Body of pancreas (tissue), 4 donors: ENCODE results near the gene TMEM119. TPM values are rescaled to one million over a fixed set of nuclear protein-coding genes. Genes with fewer than 3 reads are reported as not detected.

Source experiments
- ATAC-seq: fragments of 150-250 bp; one replicate; pipeline ENCODE4 v1.9.1; 2016
- DNase-seq, 4 donors: peaks; one replicate each; pipeline ENCODE4 v3.0.0-alpha.2; 2019
- H3K27ac ChIP-seq, 4 donors: fragments of 200-600 bp; sonication (generic); 1 replicate in 3 of 4; 2 replicates in 1 of 4; pipeline versions ENCODE4 v1.5.1 to v1.6.1; 2016 to 2019; ENCODE audit warnings: mild to moderate bottlenecking in 1 of 4, mixed read lengths in 1 of 4, moderate library complexity in 1 of 4
- H3K27me3 ChIP-seq, 2 donors: fragments of 200-600 bp; sonication (generic); one replicate each; pipeline ENCODE4 v1.6.0; 2016; ENCODE audit warnings: mild to moderate bottlenecking in 1 of 2
- H3K36me3 ChIP-seq, 2 donors: fragments of 200-600 bp; sonication (generic); replicated peaks in 1 of 2; 2 replicates each; pipeline ENCODE4 v1.5.1; 2016; ENCODE audit warnings: low read depth in 2 of 2; ENCODE audit not compliant: insufficient read depth in 1 of 2
- H3K4me1 ChIP-seq: fragments of 200-600 bp; sonication (generic); one replicate; pipeline ENCODE4 v1.6.0; 2016
- H3K4me3 ChIP-seq, 2 donors: fragments of 200-600 bp; sonication (generic); 1 replicate in 1 of 2; 2 replicates in 1 of 2; pipeline ENCODE4 v1.5.1; 2016 to 2019
- H3K9me3 ChIP-seq, 3 donors: fragments of 200-600 bp; sonication (generic); 1 replicate in 2 of 3; 2 replicates in 1 of 3; pipeline ENCODE4 v1.5.1; 2016
- POLR2A ChIP-seq, 3 donors: fragments of 450-650 bp; IDR thresholded peaks; one replicate each; pipeline ENCODE4 v1.6.1; 2016; ENCODE audit warnings: antibody characterized with exemption in 3 of 3, mild to moderate bottlenecking in 2 of 3
- WGBS, 2 donors: methylation state at CpG; one replicate each; pipeline ENCODE4 v1.1.5; 2017; 5-methylcytosine and 5-hydroxymethylcytosine counted together
- intact Hi-C: fragments of 100-400 bp; cut with DNase I; formaldehyde crosslinking; loops from one replicate; pipeline ENCODE4 v1.15.1; 2023
- total RNA-seq, 2 donors: library from RNA; depleted of rRNA; stranded (reverse); fragments of >200 nt; gene quantifications; one replicate each; pipeline ENCODE4 v1.1.0, GENCODE V29; 2016
- TF ChIP-seq, protein P1 (sequence below), 7 experiments: fragments of 450-650 bp in 4 of 7; fragments of 200-600 bp in 3 of 7; sonication (generic) in 3 of 7; IDR thresholded peaks; one replicate each; pipeline ENCODE4 v1.5.1; 2016 to 2019; ENCODE audit warnings: antibody characterized with exemption in 7 of 7

TMEM119 gene, protein sequence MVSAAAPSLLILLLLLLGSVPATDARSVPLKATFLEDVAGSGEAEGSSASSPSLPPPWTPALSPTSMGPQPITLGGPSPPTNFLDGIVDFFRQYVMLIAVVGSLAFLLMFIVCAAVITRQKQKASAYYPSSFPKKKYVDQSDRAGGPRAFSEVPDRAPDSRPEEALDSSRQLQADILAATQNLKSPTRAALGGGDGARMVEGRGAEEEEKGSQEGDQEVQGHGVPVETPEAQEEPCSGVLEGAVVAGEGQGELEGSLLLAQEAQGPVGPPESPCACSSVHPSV
- 1 to 10 TPM; 5.9 to 6.5 TPM for total RNA-seq

DNA sequence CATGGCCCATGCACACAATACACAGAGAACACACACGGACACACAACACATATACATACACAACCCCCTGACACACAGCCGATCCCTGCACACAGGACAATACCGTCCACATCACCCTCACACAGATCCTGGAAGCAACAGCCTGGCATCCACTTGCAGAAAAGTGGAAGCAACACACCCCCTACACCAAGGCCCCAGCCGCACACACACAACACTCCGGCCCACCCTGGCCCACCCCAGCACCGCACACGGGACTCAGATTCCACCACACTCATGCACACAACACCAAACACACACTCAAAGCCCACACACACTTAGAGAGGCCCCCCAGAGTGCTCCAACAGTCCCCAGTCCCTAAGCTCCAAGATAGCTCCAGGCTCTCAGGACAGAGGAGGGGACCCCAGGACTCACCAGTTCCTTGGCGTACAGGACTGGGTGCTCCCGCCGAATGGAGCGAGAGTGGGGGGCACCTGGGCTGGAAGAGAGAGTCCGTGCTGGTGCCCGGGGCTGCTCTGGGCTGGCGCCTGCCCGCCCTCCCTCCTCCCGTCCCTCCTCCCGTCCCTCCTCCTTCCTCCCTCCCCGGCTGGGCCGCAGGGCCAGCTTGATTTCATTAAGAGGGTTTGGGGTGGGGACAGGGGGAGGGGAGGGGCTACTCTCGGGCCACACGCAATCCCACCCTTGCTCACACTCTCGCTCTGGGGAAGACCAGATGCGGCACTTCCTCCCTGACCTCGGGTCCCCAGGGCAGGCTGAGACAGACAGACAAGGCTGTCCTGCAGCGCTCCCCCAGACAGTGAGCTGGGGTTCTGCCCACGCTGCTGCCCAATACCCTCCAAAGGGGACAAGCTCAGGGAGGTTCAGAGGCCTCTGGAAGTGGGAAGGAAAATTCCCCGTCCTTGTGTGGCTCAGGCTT, at the start of gene TMEM119:
TSS of gene TMEM119 (minus strand) at position 526 of the 913 bp plus-strand sequence. CDS start 5,701 bp downstream, outside the sequence.
- 30 to 62% methylated on average over 7 to 27 of the region's 27 CpGs for WGBS, 2 donors
- Histone ChIP-seq H3K27me3 (no peaks in the 10 kb centered on the region), H3K9me3 (no peaks in the 10 kb centered on the region), H3K36me3 (no peaks in the 10 kb centered on the region), H3K27ac (no peak within 1 kb of the TSS), H3K4me1 (no peaks in the 10 kb centered on the region), H3K4me3 (no peak within 1 kb of the TSS)
- TF ChIP-seq, protein P1, sequence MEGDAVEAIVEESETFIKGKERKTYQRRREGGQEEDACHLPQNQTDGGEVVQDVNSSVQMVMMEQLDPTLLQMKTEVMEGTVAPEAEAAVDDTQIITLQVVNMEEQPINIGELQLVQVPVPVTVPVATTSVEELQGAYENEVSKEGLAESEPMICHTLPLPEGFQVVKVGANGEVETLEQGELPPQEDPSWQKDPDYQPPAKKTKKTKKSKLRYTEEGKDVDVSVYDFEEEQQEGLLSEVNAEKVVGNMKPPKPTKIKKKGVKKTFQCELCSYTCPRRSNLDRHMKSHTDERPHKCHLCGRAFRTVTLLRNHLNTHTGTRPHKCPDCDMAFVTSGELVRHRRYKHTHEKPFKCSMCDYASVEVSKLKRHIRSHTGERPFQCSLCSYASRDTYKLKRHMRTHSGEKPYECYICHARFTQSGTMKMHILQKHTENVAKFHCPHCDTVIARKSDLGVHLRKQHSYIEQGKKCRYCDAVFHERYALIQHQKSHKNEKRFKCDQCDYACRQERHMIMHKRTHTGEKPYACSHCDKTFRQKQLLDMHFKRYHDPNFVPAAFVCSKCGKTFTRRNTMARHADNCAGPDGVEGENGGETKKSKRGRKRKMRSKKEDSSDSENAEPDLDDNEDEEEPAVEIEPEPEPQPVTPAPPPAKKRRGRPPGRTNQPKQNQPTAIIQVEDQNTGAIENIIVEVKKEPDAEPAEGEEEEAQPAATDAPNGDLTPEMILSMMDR (IDR thresholded peaks at IDR 0.05) = no peak
- TF ChIP-seq POLR2A (IDR thresholded peaks at IDR 0.05) = no peak
- DNase-seq = peak in 1 of 4 donors; percentile 20
- ATAC-seq = peak; percentile 22
- intact Hi-C loops = no loop called here

DNA sequence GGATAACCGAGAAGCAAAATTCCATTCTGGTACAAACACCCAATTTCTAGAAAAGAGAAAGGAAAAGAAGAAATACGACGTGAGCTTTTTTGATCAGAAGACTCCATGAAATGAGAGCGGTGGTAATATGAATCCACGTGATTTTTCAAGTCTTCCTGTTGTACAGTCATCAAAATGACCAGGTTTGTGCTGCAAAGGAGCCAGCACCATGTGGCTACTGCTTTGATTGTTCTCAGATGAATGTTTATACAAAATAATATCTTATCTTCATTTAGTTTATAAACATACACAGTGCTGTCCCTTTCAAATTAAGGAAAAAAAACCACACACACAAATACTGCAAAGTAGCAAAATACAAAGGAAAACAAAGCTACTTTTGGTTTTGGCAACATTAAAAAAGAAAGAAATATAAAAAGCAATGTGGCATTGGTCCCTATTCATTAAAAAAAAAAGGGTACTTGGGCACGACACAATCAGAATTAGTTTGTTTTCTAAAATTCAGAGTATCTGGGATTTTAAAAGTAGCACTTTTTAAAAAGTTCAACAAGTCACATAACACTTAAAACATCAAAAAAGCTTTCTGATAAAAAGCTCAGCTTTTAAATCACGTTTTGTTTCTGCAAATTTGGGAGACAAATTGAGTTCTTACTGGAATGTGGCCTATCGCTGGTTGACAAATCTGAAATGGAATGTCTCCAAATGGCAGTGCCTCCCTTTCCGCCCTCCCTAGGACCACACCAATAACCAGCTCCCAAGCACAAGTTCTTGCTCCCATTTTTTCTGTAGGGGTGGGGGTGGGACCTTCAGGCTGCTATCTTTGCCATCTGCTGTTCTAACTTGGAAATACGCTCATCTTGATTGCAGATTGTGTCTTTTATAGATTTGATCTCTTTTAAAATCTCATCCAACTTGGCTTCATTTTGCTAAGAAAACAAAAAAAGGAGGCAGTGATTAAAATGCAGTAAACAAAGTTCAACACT, 49.0 kb upstream of the TMEM119 start:
- intact Hi-C loops = no loop called here

DNA sequence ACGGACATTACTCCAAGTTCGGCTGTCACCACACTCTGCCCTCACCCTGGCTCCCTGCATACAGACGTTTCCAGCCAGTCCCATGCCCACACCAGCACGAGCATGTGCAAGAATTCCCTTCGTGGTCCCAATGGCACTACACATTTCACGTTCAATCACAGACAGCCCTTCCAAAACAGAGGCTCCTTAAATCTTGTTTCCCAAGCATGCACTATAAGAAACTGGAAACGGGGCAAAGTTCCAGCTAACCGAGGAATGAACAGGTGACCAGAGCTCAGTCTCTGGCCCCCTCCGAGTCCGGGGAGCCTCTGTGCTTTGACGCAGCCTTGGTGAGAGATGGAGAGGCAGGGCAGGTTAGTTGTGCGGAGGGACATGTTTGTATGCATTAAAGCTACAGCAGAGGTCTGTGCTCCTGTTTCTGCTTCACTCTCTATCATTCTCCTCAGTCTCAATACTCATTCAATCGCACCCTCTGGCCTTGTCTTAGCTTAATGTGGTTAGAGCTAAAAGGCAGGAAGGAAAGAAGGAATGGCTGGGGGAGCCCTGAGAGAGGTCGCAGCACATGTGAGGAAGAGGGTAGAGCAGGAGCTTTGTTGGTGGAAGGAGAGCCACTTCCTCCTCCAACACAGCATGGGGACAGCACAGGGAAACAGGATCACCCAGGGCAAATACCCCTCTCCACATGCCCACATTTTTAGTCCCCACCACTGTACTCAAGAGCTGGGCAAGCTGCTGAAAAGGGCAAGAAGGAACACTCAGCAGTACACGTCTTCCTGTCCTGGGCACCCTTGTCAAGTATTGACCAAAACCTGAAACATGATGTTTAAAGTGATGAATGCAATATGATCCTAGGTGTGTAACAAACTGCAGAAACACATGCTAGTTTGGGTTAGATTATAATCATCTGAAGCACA, 48.1 kb upstream of the TMEM119 start:
- Histone ChIP-seq H3K4me3 (no peak overlapping the region), H3K9me3 (no peaks in the 10 kb centered on the region), H3K36me3 (no peaks in the 10 kb centered on the region), H3K27me3 (no peaks in the 10 kb centered on the region), H3K4me1 (peaks cover 18% of the 10 kb centered on the region), H3K27ac (no peak overlapping the region)
- intact Hi-C loops = no loop called here
- TF ChIP-seq, protein P1 (IDR thresholded peaks at IDR 0.05) = no peak
- TF ChIP-seq POLR2A (IDR thresholded peaks at IDR 0.05) = no peak
- DNase-seq (no peak), ATAC-seq (no peak)
- WGBS, 2 donors = 86 to 89% methylated on average over 15 of the region's 15 CpGs

More for the DNA sequence above, 49.0 kb upstream of the TMEM119 start:
- no peaks in the 10 kb centered on the region for H3K27me3 ChIP-seq
- ATAC-seq (no peak), DNase-seq (no peak)
- no peaks in the 10 kb centered on the region for H3K9me3 ChIP-seq
- no peak overlapping the region for H3K27ac ChIP-seq
- no peak overlapping the region for H3K4me3 ChIP-seq
- TF ChIP-seq POLR2A (IDR thresholded peaks at IDR 0.05) = no peak
- TF ChIP-seq, protein P1 (IDR thresholded peaks at IDR 0.05) = no peak
- peaks cover 18% of the 10 kb centered on the region for H3K4me1 ChIP-seq
- WGBS, 2 donors = 54 to 65% methylated on average over 10 of the region's 10 CpGs
- H3K36me3 ChIP-seq = peaks cover 0 to 3% of the 10 kb centered on the region in 2 donors

DNA sequence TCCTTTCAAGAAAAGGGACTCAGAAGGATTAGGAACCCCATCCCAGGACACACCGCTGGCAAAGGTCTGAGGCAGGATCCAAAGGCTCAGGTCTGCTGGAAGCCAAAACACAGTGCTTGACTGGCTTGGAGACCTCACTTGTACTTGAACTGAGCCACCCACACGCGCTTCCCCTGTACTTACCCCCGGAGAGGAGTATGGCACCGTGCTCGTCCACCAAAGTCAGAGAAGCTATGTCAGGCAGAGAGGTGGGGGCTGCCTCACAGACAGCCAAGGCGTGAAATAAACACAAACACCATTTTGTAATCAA, 46.9 kb upstream of the TMEM119 start:
- ATAC-seq (no peak), DNase-seq (no peak)
- Histone ChIP-seq H3K27ac (no peak overlapping the region), H3K4me1 (peaks cover 18% of the 10 kb centered on the region), H3K4me3 (no peak overlapping the region), H3K36me3 (no peaks in the 10 kb centered on the region), H3K9me3 (no peaks in the 10 kb centered on the region), H3K27me3 (no peaks in the 10 kb centered on the region)
- 90 to 94% methylated on average over 7 of the region's 7 CpGs for WGBS, 2 donors
- TF ChIP-seq POLR2A (IDR thresholded peaks at IDR 0.05) = no peak
- TF ChIP-seq, protein P1 (IDR thresholded peaks at IDR 0.05) = no peak
- intact Hi-C loops = no loop called here
